ENCODE measurements around the gene ASH1L.

Gene ASH1L

DNA sequence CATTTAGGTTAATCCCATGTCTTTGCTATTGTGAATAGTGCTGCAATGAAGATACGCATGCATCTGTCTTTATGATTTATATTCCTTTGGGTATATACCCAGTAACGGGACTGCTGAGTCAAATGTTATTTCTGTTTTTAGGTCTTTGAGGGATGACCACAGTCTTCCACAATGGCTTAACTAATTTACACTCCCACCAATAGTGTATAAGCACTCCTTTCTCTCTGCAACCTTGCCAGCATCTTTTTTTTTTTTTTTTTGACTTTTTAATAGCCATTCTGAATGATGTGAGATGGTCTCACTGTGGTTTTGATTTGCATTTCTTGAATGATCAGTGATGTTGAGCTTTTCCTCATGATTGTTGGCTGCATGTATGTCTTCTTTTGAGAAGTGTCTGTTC, 33.5 kb downstream of the ASH1L start (continued):
- TF ChIP-seq, protein P1, sequence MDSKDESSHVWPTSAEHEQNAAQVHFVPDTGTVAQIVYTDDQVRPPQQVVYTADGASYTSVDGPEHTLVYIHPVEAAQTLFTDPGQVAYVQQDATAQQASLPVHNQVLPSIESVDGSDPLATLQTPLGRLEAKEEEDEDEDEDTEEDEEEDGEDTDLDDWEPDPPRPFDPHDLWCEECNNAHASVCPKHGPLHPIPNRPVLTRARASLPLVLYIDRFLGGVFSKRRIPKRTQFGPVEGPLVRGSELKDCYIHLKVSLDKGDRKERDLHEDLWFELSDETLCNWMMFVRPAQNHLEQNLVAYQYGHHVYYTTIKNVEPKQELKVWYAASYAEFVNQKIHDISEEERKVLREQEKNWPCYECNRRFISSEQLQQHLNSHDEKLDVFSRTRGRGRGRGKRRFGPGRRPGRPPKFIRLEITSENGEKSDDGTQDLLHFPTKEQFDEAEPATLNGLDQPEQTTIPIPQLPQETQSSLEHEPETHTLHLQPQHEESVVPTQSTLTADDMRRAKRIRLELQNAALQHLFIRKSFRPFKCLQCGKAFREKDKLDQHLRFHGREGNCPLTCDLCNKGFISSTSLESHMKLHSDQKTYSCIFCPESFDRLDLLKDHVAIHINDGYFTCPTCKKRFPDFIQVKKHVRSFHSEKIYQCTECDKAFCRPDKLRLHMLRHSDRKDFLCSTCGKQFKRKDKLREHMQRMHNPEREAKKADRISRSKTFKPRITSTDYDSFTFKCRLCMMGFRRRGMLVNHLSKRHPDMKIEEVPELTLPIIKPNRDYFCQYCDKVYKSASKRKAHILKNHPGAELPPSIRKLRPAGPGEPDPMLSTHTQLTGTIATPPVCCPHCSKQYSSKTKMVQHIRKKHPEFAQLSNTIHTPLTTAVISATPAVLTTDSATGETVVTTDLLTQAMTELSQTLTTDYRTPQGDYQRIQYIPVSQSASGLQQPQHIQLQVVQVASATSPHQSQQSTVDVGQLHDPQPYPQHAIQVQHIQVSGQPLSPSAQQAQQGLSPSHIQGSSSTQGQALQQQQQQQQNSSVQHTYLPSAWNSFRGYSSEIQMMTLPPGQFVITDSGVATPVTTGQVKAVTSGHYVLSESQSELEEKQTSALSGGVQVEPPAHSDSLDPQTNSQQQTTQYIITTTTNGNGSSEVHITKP (tag by site-specific recombination; IDR thresholded peaks at IDR 0.05): no peak
- TF ChIP-seq ZNF266 (tag by site-specific recombination; IDR thresholded peaks at IDR 0.05; ENCODE audit: low read depth): no peak
- TF ChIP-seq YY1 (tag by site-specific recombination; IDR thresholded peaks at IDR 0.05): no peak
- no peak for TF ChIP-seq ZFP3 (tag by site-specific recombination; IDR thresholded peaks at IDR 0.05; ENCODE audit: low read depth)
- TF ChIP-seq FEZF1 (tag by site-specific recombination; IDR thresholded peaks at IDR 0.05): no peak

DNA sequence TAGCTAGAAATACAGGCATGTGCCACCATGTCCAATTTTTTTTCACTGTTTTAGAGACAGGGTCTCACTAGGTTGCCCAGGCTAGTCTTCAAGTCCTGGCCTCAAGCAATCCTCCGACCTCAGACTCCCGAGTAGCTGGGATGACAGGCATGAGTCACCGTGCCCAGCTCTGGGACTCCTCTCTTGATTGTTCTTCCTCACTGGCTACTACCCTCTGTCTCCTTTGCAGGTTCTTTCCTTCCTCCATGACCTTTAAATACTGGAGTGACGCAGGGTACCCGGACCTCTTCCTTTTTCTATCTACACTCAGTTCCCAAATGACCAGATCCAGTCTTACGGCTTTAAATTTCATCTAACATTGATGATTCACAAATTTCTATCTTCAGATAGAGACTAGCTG, 34.9 kb downstream of the ASH1L start:
- Histone ChIP-seq H3K9me3 (ENCODE audit: control insufficient read depth, insufficient read depth, low read depth, low read length) (no peaks in the 10 kb centered on the region), H3K4me3 (ENCODE audit: low read depth, low read length) (no peak overlapping the region), H3K36me3 (ENCODE audit: control insufficient read depth in 2 of 2, insufficient read depth in 1 of 2, low read length in 2 of 2) (no peaks in the 10 kb centered on the region; a peak in 1 of 3 replicates), H3K4me1 (ENCODE audit: control insufficient read depth, insufficient read depth, low read length) (no peaks in the 10 kb centered on the region; the same call in 1 of the 2 replicates), H3K27ac (ENCODE audit: extremely low read depth, low read depth, low read length) (no peak overlapping the region)
- ChIA-PET POLR2A (no interaction called here), CTCF (interaction anchor here (1.1 kb wide), 1 partner anchor 22 kb away, joined by 5 read pairs; no protein-coding TSS in a partner anchor)
- TF ChIP-seq ZNF394 (tag by site-specific recombination; IDR thresholded peaks at IDR 0.05; ENCODE audit: borderline replicate concordance): peak; percentile 24; the same call in 1 of the 2 replicates
- no peak for TF ChIP-seq ZNF214 (tag by site-specific recombination; IDR thresholded peaks at IDR 0.05; ENCODE audit: borderline replicate concordance)
- TF ChIP-seq ZNF529 (tag by site-specific recombination; IDR thresholded peaks at IDR 0.05; ENCODE audit: insufficient replicate concordance): no peak
- 0 out of 2 replicates have a peak, but pooled peaks have one; percentile 50 for TF ChIP-seq ZNF121 (tag by site-specific recombination; IDR thresholded peaks at IDR 0.05)
- TF ChIP-seq ZBTB17 (tag by site-specific recombination; IDR thresholded peaks at IDR 0.05): peak; percentile 62; the same call in 1 of the 2 replicates

DNA sequence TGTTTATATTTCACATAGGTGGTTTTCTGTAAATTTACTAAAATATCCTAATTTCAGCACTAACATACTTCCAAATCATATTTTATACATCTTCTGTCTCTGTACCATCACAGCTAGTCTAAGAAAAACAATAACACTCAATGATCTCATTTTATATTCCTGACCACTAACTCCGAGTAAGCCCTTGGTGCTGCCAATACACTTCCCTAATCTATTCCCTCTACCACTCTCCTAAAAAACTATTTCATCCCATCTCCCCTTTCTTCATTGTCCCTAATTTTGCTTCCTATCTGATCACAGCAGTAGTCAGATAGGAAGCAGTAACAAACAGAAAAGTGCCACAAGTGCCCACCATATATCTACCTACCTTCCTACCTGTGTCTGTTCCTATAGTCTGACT, 36.2 kb downstream of the ASH1L start:
- no peak overlapping the region for H3K4me3 ChIP-seq (ENCODE audit: low read depth, low read length)
- no peak overlapping the region for H3K27ac ChIP-seq (ENCODE audit: extremely low read depth, low read depth, low read length)
- TF ChIP-seq ZNF366 (tag by site-specific recombination; conservative IDR thresholded peaks at IDR 0.05) (0 out of 2 replicates have a peak, but pooled peaks have one; percentile 10), REPIN1 (tag by site-specific recombination; IDR thresholded peaks at IDR 0.05; ENCODE audit: low read depth) (no peak), ZSCAN16 (tag by site-specific recombination; IDR thresholded peaks at IDR 0.05) (no peak), ZNF600 (tag by site-specific recombination; IDR thresholded peaks at IDR 0.05) (peak; percentile 94), ZNF23 (tag by site-specific recombination; IDR thresholded peaks at IDR 0.05; ENCODE audit: borderline replicate concordance) (no peak)
- no peaks in the 10 kb centered on the region; a peak in 1 of 3 replicates for H3K36me3 ChIP-seq (ENCODE audit: control insufficient read depth in 2 of 2, insufficient read depth in 1 of 2, low read length in 2 of 2)
- H3K9me3 ChIP-seq (ENCODE audit: control insufficient read depth, insufficient read depth, low read depth, low read length): no peaks in the 10 kb centered on the region
- ChIA-PET CTCF (interaction anchor here (0.7 kb wide), 1 partner anchor 226 kb away, joined by 5 read pairs; no protein-coding TSS in a partner anchor), POLR2A (no interaction called here)
- no peaks in the 10 kb centered on the region; the same call in none of the 2 replicates for H3K4me1 ChIP-seq (ENCODE audit: control insufficient read depth, insufficient read depth, low read length)

DNA sequence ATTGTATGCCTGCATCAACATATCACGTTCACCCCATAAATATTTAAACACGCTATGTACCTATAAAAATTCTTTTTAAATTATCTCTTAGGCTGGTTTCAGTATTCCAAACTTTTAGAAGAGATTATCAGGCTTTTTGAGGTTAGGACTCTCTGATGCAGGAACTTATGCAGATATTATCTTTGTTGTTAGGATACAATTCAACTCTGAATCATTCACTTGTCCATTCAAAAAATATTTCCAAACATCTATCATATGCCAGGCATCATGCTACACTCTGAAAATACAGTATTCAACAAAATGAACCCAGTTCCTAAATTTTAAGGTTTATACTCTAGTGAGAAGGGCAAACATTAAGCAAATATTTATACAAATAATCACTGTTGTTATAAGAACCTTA, 40.5 kb downstream of the ASH1L start:
- ChIA-PET CTCF (no interaction called here), POLR2A (no interaction called here)
- no peak overlapping the region for H3K27ac ChIP-seq (ENCODE audit: extremely low read depth, low read depth, low read length)
- H3K9me3 ChIP-seq (ENCODE audit: control insufficient read depth, insufficient read depth, low read depth, low read length): no peaks in the 10 kb centered on the region
- TF ChIP-seq ZXDB (tag by site-specific recombination; IDR thresholded peaks at IDR 0.05) (no peak), SP7 (tag by site-specific recombination; IDR thresholded peaks at IDR 0.05) (no peak), SP3 (tag by site-specific recombination; IDR thresholded peaks at IDR 0.05) (no peak), ZNF830 (tag by site-specific recombination; IDR thresholded peaks at IDR 0.05; ENCODE audit: low read depth) (no peak), GLIS1 (tag by site-specific recombination; IDR thresholded peaks at IDR 0.05) (no peak)
- TF ChIP-seq, protein P2, sequence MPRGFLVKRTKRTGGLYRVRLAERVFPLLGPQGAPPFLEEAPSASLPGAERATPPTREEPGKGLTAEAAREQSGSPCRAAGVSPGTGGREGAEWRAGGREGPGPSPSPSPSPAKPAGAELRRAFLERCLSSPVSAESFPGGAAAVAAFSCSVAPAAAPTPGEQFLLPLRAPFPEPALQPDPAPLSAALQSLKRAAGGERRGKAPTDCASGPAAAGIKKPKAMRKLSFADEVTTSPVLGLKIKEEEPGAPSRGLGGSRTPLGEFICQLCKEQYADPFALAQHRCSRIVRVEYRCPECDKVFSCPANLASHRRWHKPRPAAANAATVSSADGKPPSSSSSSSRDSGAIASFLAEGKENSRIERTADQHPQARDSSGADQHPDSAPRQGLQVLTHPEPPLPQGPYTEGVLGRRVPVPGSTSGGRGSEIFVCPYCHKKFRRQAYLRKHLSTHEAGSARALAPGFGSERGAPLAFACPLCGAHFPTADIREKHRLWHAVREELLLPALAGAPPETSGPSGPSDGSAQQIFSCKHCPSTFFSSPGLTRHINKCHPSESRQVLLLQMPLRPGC (tag by site-specific recombination; IDR thresholded peaks at IDR 0.05): no peak
- H3K4me3 ChIP-seq (ENCODE audit: low read depth, low read length): no peak overlapping the region
- H3K4me1 ChIP-seq (ENCODE audit: control insufficient read depth, insufficient read depth, low read length): no peaks in the 10 kb centered on the region; the same call in 1 of the 2 replicates
- peaks cover 11% of the 10 kb centered on the region in 2 experiments; a peak in 2 of 3 replicates for H3K36me3 ChIP-seq (ENCODE audit: control insufficient read depth in 2 of 2, insufficient read depth in 1 of 2, low read length in 2 of 2)
